Panc1 (cell line): ENCODE measurements around the gene ZBTB47. TPM values are rescaled to one million over a fixed set of nuclear protein-coding genes. Genes with fewer than 3 reads are reported as not detected.

ENCODE experiments used
- ATAC-seq: fragments of 200-7000 bp; cut with Tn5 transposase; 2 replicates; pipeline ENCODE4 v1.9.1; 2020; ENCODE audit warnings: mild to moderate bottlenecking, moderate library complexity
- BruUV-seq: library from RNA; stranded (reverse); fragments of 400-500 nt; replicated peaks from 2 replicates; lab custom pipeline; 2021; lab: Mats Ljungman, UMichigan
- CTCF ChIA-PET: fragments of 300-600 bp; sonication (Branson Sonifier 250); formaldehyde crosslinking; loops from one replicate; lab custom pipeline; 2022; ENCODE audit warnings: antibody characterized with exemption; lab: Charles Lee
- POLR2A ChIA-PET: fragments of 300-600 bp; sonication (Branson Sonifier 250); formaldehyde crosslinking; loops from one replicate; lab custom pipeline; 2022; ENCODE audit warnings: antibody characterized with exemption; lab: Charles Lee
- DNase-seq: peaks from one replicate; pipeline ENCODE4 v3.0.0-alpha.2; 2010; ENCODE audit warnings: low read depth, low spot score
- H3K27ac ChIP-seq: 2 replicates; pipeline ENCODE4 v1.5.1; 2011; ENCODE audit warnings: mild to moderate bottlenecking, low read length, inconsistent platforms
- H3K27me3 ChIP-seq: fragments of 200-500 bp; sonication (Bioruptor generic); 2 replicates; pipeline ENCODE4 v1.6.0; 2014; ENCODE audit warnings: low read length, inconsistent platforms; ENCODE audit not compliant: control insufficient read depth, insufficient read depth
- H3K36me3 ChIP-seq: fragments of 200-500 bp; sonication (Bioruptor generic); 2 replicates; pipeline ENCODE4 v1.5.1; 2014; ENCODE audit warnings: inconsistent platforms, mild to moderate bottlenecking, low read length, moderate library complexity; ENCODE audit not compliant: control insufficient read depth, insufficient read depth
- H3K4me1 ChIP-seq: 2 replicates; pipeline ENCODE4 v1.5.1; 2011; ENCODE audit warnings: inconsistent platforms, mild to moderate bottlenecking, low read length, moderate library complexity; ENCODE audit not compliant: control insufficient read depth, insufficient read depth
- H3K4me3 ChIP-seq, 2 experiments: 2 replicates each; pipeline ENCODE4 v1.5.1; 2011 to 2012; ENCODE audit warnings: low read depth in 2 of 2, low read length in 2 of 2, mild to moderate bottlenecking in 2 of 2, inconsistent platforms in 1 of 2, moderate library complexity in 1 of 2
- H3K9me3 ChIP-seq: fragments of 200-500 bp; sonication (Bioruptor generic); 2 replicates; pipeline ENCODE4 v1.5.1; 2014; ENCODE audit warnings: low read depth, mild to moderate bottlenecking, inconsistent platforms, low read length, moderate library complexity; ENCODE audit not compliant: control insufficient read depth, insufficient read depth
- POLR2AphosphoS5 ChIP-seq: IDR thresholded peaks from 2 replicates; pipeline ENCODE4 v1.6.1; 2012; ENCODE audit warnings: mild to moderate bottlenecking, low read depth, low read length, moderate library complexity
- SIN3A ChIP-seq: IDR thresholded peaks from 2 replicates; pipeline ENCODE4 v1.6.1; 2012; ENCODE audit warnings: low read depth, mild to moderate bottlenecking, low read length, moderate library complexity, borderline replicate concordance; ENCODE audit not compliant: insufficient read depth
- TCF7L2 ChIP-seq: IDR thresholded peaks from 2 replicates; pipeline ENCODE4 v1.6.1; 2011; ENCODE audit warnings: mild to moderate bottlenecking, low read depth, low read length, inconsistent platforms
- in situ Hi-C: cut with HindIII; loops from 2 replicates; pipeline ENCODE4 v1.10.0; 2016; ENCODE audit warnings: low sequenced_read_pairs, low pct_unique_long_range_greater_than_20kb
- intact Hi-C: fragments of 100-400 bp; cut with micrococcal nuclease; formaldehyde crosslinking; loops from one replicate; pipeline ENCODE4 v1.10.0; 2022; ENCODE audit not compliant: unreplicated experiment
- total RNA-seq: library from RNA; stranded (reverse); gene quantifications from one replicate; pipeline ENCODE4 v1.2.1, GENCODE V29; 2021; ENCODE audit not compliant: unreplicated experiment
- TF ChIP-seq, protein P1 (sequence below), 2 experiments: IDR thresholded peaks; 2 replicates each; pipeline ENCODE4 v1.6.1; 2011 to 2012; ENCODE audit warnings: low read depth in 2 of 2, control low read depth in 1 of 2, low read length in 1 of 2, mild to moderate bottlenecking in 1 of 2, moderate library complexity in 1 of 2; ENCODE audit not compliant: insufficient read depth in 1 of 2
- TF ChIP-seq, protein P2 (sequence below): fragments of 450-650 bp; IDR thresholded peaks from 2 replicates; pipeline ENCODE4 v1.5.1; 2017; ENCODE audit warnings: mild to moderate bottlenecking

Gene ZBTB47
- total RNA-seq, 1 experiment from 2014 or later: 3.6 TPM

DNA sequence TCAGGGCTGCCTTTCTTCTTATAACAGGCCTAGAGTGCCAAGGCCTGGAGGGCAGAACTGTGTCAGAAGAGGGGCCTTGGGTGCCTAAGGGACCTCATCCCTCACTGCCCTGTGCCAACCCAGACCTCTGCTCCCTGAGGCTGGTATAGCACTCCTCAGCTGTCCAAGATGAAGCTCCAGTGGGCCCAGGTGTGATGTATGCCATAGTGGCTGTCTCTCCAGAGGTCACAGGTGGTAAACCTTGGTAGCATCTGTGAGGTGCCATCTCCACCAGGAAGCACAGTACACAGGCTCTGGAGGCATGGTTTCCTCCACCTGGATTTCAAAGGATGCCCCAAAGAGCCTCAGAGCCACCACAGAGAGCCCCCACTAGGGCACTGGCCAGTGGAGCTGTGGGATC is 19.6 kb downstream of the ZBTB47 start:
- H3K9me3 ChIP-seq: no peaks in the 10 kb centered on the region
- ChIA-PET CTCF (no interaction called here), POLR2A (no interaction called here)
- no TSS peak for BruUV-seq
- ATAC-seq (no peak), DNase-seq (no peak)
- no peaks in the 10 kb centered on the region for H3K4me1 ChIP-seq
- in situ Hi-C loops: no loop called here
- intact Hi-C loops: no loop called here
- H3K27me3 ChIP-seq: no peaks in the 10 kb centered on the region
- H3K4me3 ChIP-seq: no peak overlapping the region
- H3K36me3 ChIP-seq: no peaks in the 10 kb centered on the region
- H3K27ac ChIP-seq: no peak overlapping the region
- TF ChIP-seq, protein P1, sequence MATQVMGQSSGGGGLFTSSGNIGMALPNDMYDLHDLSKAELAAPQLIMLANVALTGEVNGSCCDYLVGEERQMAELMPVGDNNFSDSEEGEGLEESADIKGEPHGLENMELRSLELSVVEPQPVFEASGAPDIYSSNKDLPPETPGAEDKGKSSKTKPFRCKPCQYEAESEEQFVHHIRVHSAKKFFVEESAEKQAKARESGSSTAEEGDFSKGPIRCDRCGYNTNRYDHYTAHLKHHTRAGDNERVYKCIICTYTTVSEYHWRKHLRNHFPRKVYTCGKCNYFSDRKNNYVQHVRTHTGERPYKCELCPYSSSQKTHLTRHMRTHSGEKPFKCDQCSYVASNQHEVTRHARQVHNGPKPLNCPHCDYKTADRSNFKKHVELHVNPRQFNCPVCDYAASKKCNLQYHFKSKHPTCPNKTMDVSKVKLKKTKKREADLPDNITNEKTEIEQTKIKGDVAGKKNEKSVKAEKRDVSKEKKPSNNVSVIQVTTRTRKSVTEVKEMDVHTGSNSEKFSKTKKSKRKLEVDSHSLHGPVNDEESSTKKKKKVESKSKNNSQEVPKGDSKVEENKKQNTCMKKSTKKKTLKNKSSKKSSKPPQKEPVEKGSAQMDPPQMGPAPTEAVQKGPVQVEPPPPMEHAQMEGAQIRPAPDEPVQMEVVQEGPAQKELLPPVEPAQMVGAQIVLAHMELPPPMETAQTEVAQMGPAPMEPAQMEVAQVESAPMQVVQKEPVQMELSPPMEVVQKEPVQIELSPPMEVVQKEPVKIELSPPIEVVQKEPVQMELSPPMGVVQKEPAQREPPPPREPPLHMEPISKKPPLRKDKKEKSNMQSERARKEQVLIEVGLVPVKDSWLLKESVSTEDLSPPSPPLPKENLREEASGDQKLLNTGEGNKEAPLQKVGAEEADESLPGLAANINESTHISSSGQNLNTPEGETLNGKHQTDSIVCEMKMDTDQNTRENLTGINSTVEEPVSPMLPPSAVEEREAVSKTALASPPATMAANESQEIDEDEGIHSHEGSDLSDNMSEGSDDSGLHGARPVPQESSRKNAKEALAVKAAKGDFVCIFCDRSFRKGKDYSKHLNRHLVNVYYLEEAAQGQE (IDR thresholded peaks at IDR 0.05; ENCODE audit: insufficient read depth in 1 of 2, low read depth in 2 of 2, low read length in 1 of 2): no peak
- TF ChIP-seq TCF7L2 (no peak), SIN3A (no peak), POLR2AphosphoS5 (no peak)
- TF ChIP-seq, protein P2, sequence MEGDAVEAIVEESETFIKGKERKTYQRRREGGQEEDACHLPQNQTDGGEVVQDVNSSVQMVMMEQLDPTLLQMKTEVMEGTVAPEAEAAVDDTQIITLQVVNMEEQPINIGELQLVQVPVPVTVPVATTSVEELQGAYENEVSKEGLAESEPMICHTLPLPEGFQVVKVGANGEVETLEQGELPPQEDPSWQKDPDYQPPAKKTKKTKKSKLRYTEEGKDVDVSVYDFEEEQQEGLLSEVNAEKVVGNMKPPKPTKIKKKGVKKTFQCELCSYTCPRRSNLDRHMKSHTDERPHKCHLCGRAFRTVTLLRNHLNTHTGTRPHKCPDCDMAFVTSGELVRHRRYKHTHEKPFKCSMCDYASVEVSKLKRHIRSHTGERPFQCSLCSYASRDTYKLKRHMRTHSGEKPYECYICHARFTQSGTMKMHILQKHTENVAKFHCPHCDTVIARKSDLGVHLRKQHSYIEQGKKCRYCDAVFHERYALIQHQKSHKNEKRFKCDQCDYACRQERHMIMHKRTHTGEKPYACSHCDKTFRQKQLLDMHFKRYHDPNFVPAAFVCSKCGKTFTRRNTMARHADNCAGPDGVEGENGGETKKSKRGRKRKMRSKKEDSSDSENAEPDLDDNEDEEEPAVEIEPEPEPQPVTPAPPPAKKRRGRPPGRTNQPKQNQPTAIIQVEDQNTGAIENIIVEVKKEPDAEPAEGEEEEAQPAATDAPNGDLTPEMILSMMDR: no peak

DNA sequence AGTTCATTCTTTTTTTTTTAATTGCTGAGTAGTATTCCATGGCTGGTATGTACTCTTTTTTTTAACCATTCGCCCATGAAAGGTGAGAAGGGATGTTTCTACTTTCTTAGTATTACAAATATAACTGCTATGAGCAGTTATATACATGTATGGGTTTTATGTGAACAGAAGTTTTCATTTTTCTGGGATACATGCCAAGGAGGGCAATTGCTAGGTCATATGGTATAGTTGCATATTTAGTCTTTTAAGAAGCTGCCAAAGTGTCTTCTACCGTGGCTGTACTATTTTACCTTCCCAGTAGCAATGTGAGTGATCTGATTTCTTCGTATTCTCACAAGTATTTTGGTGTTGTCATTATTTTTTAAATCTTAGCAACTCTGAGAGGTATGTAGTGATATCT is 20.6 kb downstream of the ZBTB47 start:
- in situ Hi-C loops (no loop called here), intact Hi-C loops (no loop called here)
- Histone ChIP-seq H3K4me1 (no peaks in the 10 kb centered on the region), H3K4me3 (no peak overlapping the region), H3K27ac (no peak overlapping the region), H3K36me3 (no peaks in the 10 kb centered on the region), H3K9me3 (no peaks in the 10 kb centered on the region), H3K27me3 (no peaks in the 10 kb centered on the region)
- BruUV-seq: no TSS peak
- TF ChIP-seq, protein P2: no peak
- no peak for TF ChIP-seq SIN3A
- POLR2A ChIA-PET: no interaction called here
- CTCF ChIA-PET: no interaction called here
- DNase-seq (no peak), ATAC-seq (no peak)

DNA sequence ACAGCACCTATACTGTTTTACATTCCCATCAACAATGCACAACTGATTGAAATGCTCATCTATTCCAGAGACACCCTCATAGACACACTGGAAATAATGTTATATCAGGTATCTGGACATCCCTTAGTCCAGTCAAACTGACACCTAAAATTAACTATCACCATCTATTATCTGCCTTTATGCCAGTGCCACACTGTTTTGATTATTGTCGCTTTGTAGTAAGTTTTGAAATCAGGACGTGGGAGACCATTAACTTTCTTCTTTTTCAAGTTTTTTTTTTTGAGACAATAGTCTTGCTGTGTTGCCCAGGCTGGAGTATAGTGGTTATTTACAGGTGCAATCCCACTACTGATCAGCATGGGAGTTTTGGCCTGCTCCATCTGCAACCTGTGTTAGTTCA is 22.4 kb downstream of the ZBTB47 start:
- H3K27me3 ChIP-seq: no peaks in the 10 kb centered on the region
- ATAC-seq (no peak), DNase-seq (no peak)
- intact Hi-C loops: no loop called here
- no peak overlapping the region for H3K4me3 ChIP-seq
- TF ChIP-seq POLR2AphosphoS5 (no peak), TCF7L2 (no peak), SIN3A (no peak)
- TF ChIP-seq, protein P2: no peak
- TF ChIP-seq, protein P1 (IDR thresholded peaks at IDR 0.05; ENCODE audit: insufficient read depth in 1 of 2, low read depth in 2 of 2, low read length in 1 of 2): no peak
- no peaks in the 10 kb centered on the region for H3K4me1 ChIP-seq
- BruUV-seq: no TSS peak
- H3K27ac ChIP-seq: no peak overlapping the region
- in situ Hi-C loops: no loop called here
- POLR2A ChIA-PET: no interaction called here
- no peaks in the 10 kb centered on the region for H3K9me3 ChIP-seq
- CTCF ChIA-PET: no interaction called here
- no peaks in the 10 kb centered on the region for H3K36me3 ChIP-seq
